Breast epithelium (tissue), 4 donors: ENCODE measurements around the gene GADD45A. TPM values are rescaled to one million over a fixed set of nuclear protein-coding genes. Genes with fewer than 3 reads are reported as not detected.

Source experiments
- DNase-seq, 2 donors: peaks; one replicate each; pipeline ENCODE4 v3.0.0-alpha.2; 2019; ENCODE audit warnings: low spot score in 2 of 2
- H3K27ac ChIP-seq, 2 donors: fragments of 200-600 bp; sonication (generic) in 1 of 2; one replicate each; pipeline ENCODE4 v1.5.1; 2016 to 2019; ENCODE audit warnings: mild to moderate bottlenecking in 1 of 2
- H3K27me3 ChIP-seq, 2 donors: fragments of 200-600 bp; sonication (generic) in 1 of 2; one replicate each; pipeline versions ENCODE4 v1.5.1 to v1.6.0; 2017 to 2019; ENCODE audit warnings: control low read depth in 1 of 2, mild to moderate bottlenecking in 1 of 2
- H3K36me3 ChIP-seq: fragments of 200-600 bp; one replicate; pipeline ENCODE4 v1.5.1; 2019
- H3K4me1 ChIP-seq, 2 donors: fragments of 200-600 bp; sonication (generic); one replicate each; pipeline ENCODE4 v1.5.1; 2016 to 2019; ENCODE audit warnings: control low read depth in 1 of 2
- H3K4me3 ChIP-seq, 3 donors: fragments of 200-600 bp; sonication (generic); 1 replicate in 2 of 3; 2 replicates in 1 of 3; pipeline ENCODE4 v1.5.1; 2016 to 2019; ENCODE audit warnings: mild to moderate bottlenecking in 3 of 3, moderate library complexity in 2 of 3
- H3K9me3 ChIP-seq, 2 donors: fragments of 200-600 bp; sonication (generic) in 1 of 2; one replicate each; pipeline ENCODE4 v1.5.1; 2016 to 2019; ENCODE audit warnings: control low read depth in 1 of 2
- CTCF ChIP-seq, 3 donors: fragments of 450-650 bp; IDR thresholded peaks; one replicate each; pipeline ENCODE4 v1.5.1; 2016 to 2017; ENCODE audit warnings: antibody characterized with exemption in 3 of 3, mild to moderate bottlenecking in 3 of 3, moderate library complexity in 3 of 3
- POLR2A ChIP-seq: fragments of 450-650 bp; IDR thresholded peaks from one replicate; pipeline ENCODE4 v1.6.1; 2016; ENCODE audit warnings: antibody characterized with exemption, mild to moderate bottlenecking, moderate library complexity
- POLR2AphosphoS5 ChIP-seq, 3 donors: sonication (generic); formaldehyde crosslinking; IDR thresholded peaks; one replicate each; pipeline ENCODE4 v1.6.1; 2017; ENCODE audit warnings: antibody characterized with exemption in 3 of 3
- intact Hi-C: fragments of 100-400 bp; cut with DNase I; formaldehyde crosslinking; loops from one replicate; pipeline ENCODE4 v1.15.1; 2023; ENCODE audit warnings: low total_unique reads
- total RNA-seq, 3 donors: library from RNA; depleted of rRNA; stranded (reverse); fragments of >200 nt; gene quantifications; one replicate each; pipeline ENCODE4 v1.1.0, GENCODE V29; 2016

The GADD45A gene
- total RNA-seq, 3 donors from 2014 or later: 52.4 to 68.2 (median 55.4) TPM

GRCh38 chr1:67689267-67690017 is 4.4 kb downstream of the GADD45A start:
- no peak for DNase-seq
- H3K4me1 ChIP-seq: peaks cover under 1 to 4% of the 10 kb centered on the region in 2 donors
- no peaks in the 10 kb centered on the region for H3K9me3 ChIP-seq
- no peak overlapping the region for H3K4me3 ChIP-seq
- H3K27me3 ChIP-seq: no peaks in the 10 kb centered on the region
- TF ChIP-seq POLR2A (no peak), POLR2AphosphoS5 (IDR thresholded peaks at IDR 0.05) (no peak), CTCF (IDR thresholded peaks at IDR 0.05) (no peak)
- intact Hi-C loops: loop anchor here (5.0 kb wide), 1 partner anchor 53 kb away; no protein-coding TSS in a partner anchor
- no peaks in the 10 kb centered on the region for H3K36me3 ChIP-seq
- H3K27ac ChIP-seq: no peak overlapping the region

GRCh38 chr1:67690018-67690363 is 5.0 kb downstream of the GADD45A start:
- intact Hi-C loops: no loop called here
- H3K4me1 ChIP-seq: peaks cover 0 to 4% of the 10 kb centered on the region in 2 donors
- DNase-seq: no peak
- no peak for TF ChIP-seq CTCF (IDR thresholded peaks at IDR 0.05)
- no peak for TF ChIP-seq POLR2AphosphoS5 (IDR thresholded peaks at IDR 0.05)
- TF ChIP-seq POLR2A: no peak
- no peak overlapping the region for H3K27ac ChIP-seq
- no peaks in the 10 kb centered on the region for H3K27me3 ChIP-seq
- no peaks in the 10 kb centered on the region for H3K36me3 ChIP-seq
- H3K9me3 ChIP-seq: no peaks in the 10 kb centered on the region
- H3K4me3 ChIP-seq: no peak overlapping the region

- DNase-seq: no peak
- TF ChIP-seq CTCF (IDR thresholded peaks at IDR 0.05) (no peak), POLR2A (no peak), POLR2AphosphoS5 (IDR thresholded peaks at IDR 0.05) (no peak)
- no peak overlapping the region for H3K27ac ChIP-seq
- no peaks in the 10 kb centered on the region for H3K36me3 ChIP-seq
- H3K9me3 ChIP-seq: no peaks in the 10 kb centered on the region
- H3K4me1 ChIP-seq: peaks cover 0 to 4% of the 10 kb centered on the region in 2 donors
- H3K27me3 ChIP-seq: no peaks in the 10 kb centered on the region
- H3K4me3 ChIP-seq: no peak overlapping the region
- intact Hi-C loops: no loop called here
Observed at GRCh38 chr1:67690411-67690810, 5.4 kb downstream of the GADD45A start.

- peaks cover 0 to 4% of the 10 kb centered on the region in 2 donors for H3K4me1 ChIP-seq
- TF ChIP-seq POLR2AphosphoS5 (IDR thresholded peaks at IDR 0.05) (no peak), POLR2A (no peak), CTCF (IDR thresholded peaks at IDR 0.05) (no peak)
- intact Hi-C loops: no loop called here
- H3K9me3 ChIP-seq: no peaks in the 10 kb centered on the region
- H3K27me3 ChIP-seq: no peaks in the 10 kb centered on the region
- no peak for DNase-seq
- no peak overlapping the region for H3K4me3 ChIP-seq
- H3K36me3 ChIP-seq: no peaks in the 10 kb centered on the region
- no peak overlapping the region for H3K27ac ChIP-seq
Observed at GRCh38 chr1:67691712-67692111, 6.7 kb downstream of the GADD45A start.

- no peaks in the 10 kb centered on the region for H3K4me1 ChIP-seq
- H3K27me3 ChIP-seq: no peaks in the 10 kb centered on the region
- no peaks in the 10 kb centered on the region for H3K9me3 ChIP-seq
- DNase-seq: no peak
- H3K4me3 ChIP-seq: no peak overlapping the region
- TF ChIP-seq CTCF (IDR thresholded peaks at IDR 0.05) (no peak), POLR2A (no peak), POLR2AphosphoS5 (IDR thresholded peaks at IDR 0.05) (no peak)
- no peaks in the 10 kb centered on the region for H3K36me3 ChIP-seq
- no peak overlapping the region for H3K27ac ChIP-seq
- intact Hi-C loops: no loop called here
Observed at GRCh38 chr1:67695963-67696362, 11.0 kb downstream of the GADD45A start.
